IMR-90 (cell line): ENCODE data around the gene NELL1. TPM values are rescaled to one million over a fixed set of nuclear protein-coding genes. Genes with fewer than 3 reads are reported as not detected.

Experiments
- ATAC-seq: fragments of 200-7000 bp; cut with Tn5 transposase; 2 replicates; pipeline ENCODE4 v1.9.1; 2020; ENCODE audit warnings: low read depth, mild to moderate bottlenecking, moderate library complexity
- BruUV-seq: library from RNA; stranded (reverse); fragments of 400-500 nt; replicated peaks from 2 replicates; lab custom pipeline; 2021; lab: Mats Ljungman, UMichigan
- CTCF ChIA-PET: fragments of 300-600 bp; formaldehyde crosslinking; extraction: SDS; loops from one replicate; lab custom pipeline; 2021; ENCODE audit warnings: antibody characterized with exemption; lab: Yijun Ruan, JAX
- POLR2A ChIA-PET: fragments of 300-600 bp; sonication (Branson Sonifier 250); formaldehyde crosslinking; loops from one replicate; lab custom pipeline; 2022; ENCODE audit warnings: antibody characterized with exemption; ENCODE audit not compliant: unreplicated experiment; lab: Charles Lee
- DNase-seq: peaks from one replicate; pipeline ENCODE4 v3.0.0; 2013
- H2AFZ ChIP-seq: replicated peaks from 2 replicates; pipeline ENCODE3; 2013; ENCODE audit warnings: low read length, mild to moderate bottlenecking; ENCODE audit not compliant: poor library complexity
- H2AK5ac ChIP-seq: 2 replicates; pipeline ENCODE4 v1.6.1; 2013; ENCODE audit warnings: low read depth, low read length, inconsistent platforms
- H2AK9ac ChIP-seq: replicated peaks from 2 replicates; pipeline ENCODE3; 2013; ENCODE audit warnings: mild to moderate bottlenecking, low read depth, low read length, moderate library complexity; ENCODE audit not compliant: poor library complexity
- H2BK120ac ChIP-seq: 2 replicates; pipeline ENCODE4 v1.6.1; 2013; ENCODE audit warnings: low read depth, low read length, inconsistent platforms
- H2BK15ac ChIP-seq: 3 replicates; pipeline ENCODE4 v1.6.1; 2013; ENCODE audit warnings: low read depth, low read length, inconsistent platforms
- H2BK20ac ChIP-seq: 2 replicates; pipeline ENCODE4 v1.6.1; 2013; ENCODE audit warnings: low read depth, mild to moderate bottlenecking, inconsistent platforms, low read length, moderate library complexity
- H2BK5ac ChIP-seq: 2 replicates; pipeline ENCODE4 v1.6.1; 2013; ENCODE audit warnings: mild to moderate bottlenecking, low read depth, low read length, inconsistent platforms; ENCODE audit not compliant: poor library complexity, severe bottlenecking
- H3K14ac ChIP-seq: replicated peaks from 2 replicates; pipeline ENCODE4 v1.6.1; 2013; ENCODE audit warnings: low read depth, low read length, inconsistent platforms
- H3K18ac ChIP-seq: 2 replicates; pipeline ENCODE4 v1.6.1; 2013; ENCODE audit warnings: low read depth, low read length, control low read depth
- H3K23ac ChIP-seq: 2 replicates; pipeline ENCODE4 v1.6.1; 2013; ENCODE audit warnings: low read depth, low read length, inconsistent platforms
- H3K27ac ChIP-seq: 2 replicates; pipeline ENCODE4 v1.5.1; 2013; ENCODE audit warnings: mild to moderate bottlenecking, control low read depth, low read length; ENCODE audit not compliant: insufficient read depth
- H3K27me3 ChIP-seq: 2 replicates; pipeline ENCODE4 v1.6.1; 2013; ENCODE audit warnings: low read length; ENCODE audit not compliant: control insufficient read depth, insufficient read depth
- H3K36me3 ChIP-seq: 2 replicates; pipeline ENCODE4 v1.6.1; 2013; ENCODE audit warnings: low read length, mixed read lengths; ENCODE audit not compliant: control insufficient read depth, insufficient read depth
- H3K4ac ChIP-seq: 2 replicates; pipeline ENCODE4 v1.6.1; 2013; ENCODE audit warnings: low read depth, low read length, inconsistent platforms
- H3K4me1 ChIP-seq: 2 replicates; pipeline ENCODE4 v1.6.1; 2013; ENCODE audit warnings: low read length, mixed read lengths; ENCODE audit not compliant: control insufficient read depth, insufficient read depth
- H3K4me2 ChIP-seq: 2 replicates; pipeline ENCODE4 v1.6.1; 2013; ENCODE audit warnings: low read depth, mild to moderate bottlenecking, control low read depth, low read length, moderate library complexity
- H3K4me3 ChIP-seq: 2 replicates; pipeline ENCODE4 v1.5.1; 2013; ENCODE audit warnings: low read depth, mild to moderate bottlenecking, control low read depth, low read length, moderate library complexity; ENCODE audit not compliant: insufficient read depth
- H3K56ac ChIP-seq: 2 replicates; pipeline ENCODE4 v1.6.1; 2013; ENCODE audit warnings: low read length, inconsistent platforms; ENCODE audit not compliant: insufficient read depth; ENCODE audit errors: extremely low read depth
- H3K79me1 ChIP-seq, 2 experiments: 2 replicates each; pipeline ENCODE4 v1.6.1; 2013; ENCODE audit warnings: low read length in 2 of 2, inconsistent platforms in 1 of 2, low read depth in 1 of 2
- H3K9ac ChIP-seq: 2 replicates; pipeline ENCODE4 v1.6.1; 2013; ENCODE audit warnings: low read depth, low read length, control low read depth
- H3K9me1 ChIP-seq: 2 replicates; pipeline ENCODE4 v1.6.1; 2013; ENCODE audit warnings: low read length, inconsistent platforms; ENCODE audit not compliant: insufficient read depth
- H3K9me3 ChIP-seq: 2 replicates; pipeline ENCODE4 v1.6.1; 2013; ENCODE audit warnings: low read length; ENCODE audit not compliant: control insufficient read depth, insufficient read depth
- H4K20me1 ChIP-seq: 2 replicates; pipeline ENCODE4 v1.6.1; 2013; ENCODE audit warnings: low read length, inconsistent platforms; ENCODE audit not compliant: insufficient read depth
- H4K5ac ChIP-seq: 2 replicates; pipeline ENCODE4 v1.6.1; 2013; ENCODE audit warnings: mild to moderate bottlenecking, low read depth, low read length, control low read depth
- H4K8ac ChIP-seq, 2 experiments: 2 replicates each; pipeline ENCODE4 v1.6.1; 2013; ENCODE audit warnings: low read depth in 2 of 2, low read length in 2 of 2, control low read depth in 1 of 2, inconsistent platforms in 1 of 2
- H4K91ac ChIP-seq: 2 replicates; pipeline ENCODE4 v1.6.1; 2013; ENCODE audit warnings: low read depth, low read length, inconsistent platforms; ENCODE audit not compliant: insufficient read depth
- BHLHE40 ChIP-seq: fragments of 150-350 bp; IDR thresholded peaks from 2 replicates; pipeline ENCODE4 v1.6.1; 2016; ENCODE audit warnings: mild to moderate bottlenecking, low read depth, low read length
- CEBPB ChIP-seq: IDR thresholded peaks from 2 replicates; pipeline ENCODE4 v1.6.1; 2012; ENCODE audit warnings: low read depth, low read length, improper control_type of control experiment
- CHD1 ChIP-seq: IDR thresholded peaks from 2 replicates; pipeline ENCODE4 v1.6.1; 2012; ENCODE audit warnings: low read depth, low read length, improper control_type of control experiment
- CTCF ChIP-seq: conservative IDR thresholded peaks from 2 replicates; pipeline ENCODE4 v1.5.1; 2012; ENCODE audit warnings: mild to moderate bottlenecking, low read depth, low read length, improper control_type of control experiment
- ELK1 ChIP-seq: fragments of 150-350 bp; IDR thresholded peaks from 2 replicates; pipeline ENCODE4 v1.6.1; 2016; ENCODE audit warnings: low read depth, mild to moderate bottlenecking, low read length, moderate library complexity, borderline replicate concordance
- FOS ChIP-seq: fragments of 150-350 bp; IDR thresholded peaks from 2 replicates; pipeline ENCODE4 v1.6.1; 2016; ENCODE audit warnings: low read depth, low read length
- MAFK ChIP-seq: IDR thresholded peaks from 2 replicates; pipeline ENCODE4 v1.6.1; 2012; ENCODE audit warnings: low read depth, low read length, improper control_type of control experiment
- MAZ ChIP-seq: IDR thresholded peaks from 2 replicates; pipeline ENCODE4 v1.6.1; 2012; ENCODE audit warnings: low read depth, mild to moderate bottlenecking, low read length, improper control_type of control experiment, moderate library complexity, borderline replicate concordance
- MXI1 ChIP-seq: IDR thresholded peaks from 2 replicates; pipeline ENCODE4 v1.6.1; 2012; ENCODE audit warnings: low read depth, mild to moderate bottlenecking, low read length, moderate library complexity, borderline replicate concordance
- NFE2L2 ChIP-seq: fragments of 150-350 bp; IDR thresholded peaks from 2 replicates; pipeline ENCODE4 v1.6.1; 2016; ENCODE audit warnings: low read depth, mild to moderate bottlenecking, low read length
- POLR2A ChIP-seq: IDR thresholded peaks from 2 replicates; pipeline ENCODE4 v1.6.1; 2012; ENCODE audit warnings: mild to moderate bottlenecking, low read depth, low read length
- RAD21 ChIP-seq: IDR thresholded peaks from 2 replicates; pipeline ENCODE4 v1.6.1; 2012; ENCODE audit warnings: low read length, improper control_type of control experiment
- RCOR1 ChIP-seq: IDR thresholded peaks from 2 replicates; pipeline ENCODE4 v1.6.1; 2012; ENCODE audit warnings: mild to moderate bottlenecking, low read length, improper control_type of control experiment; ENCODE audit not compliant: insufficient replicate concordance
- RFX5 ChIP-seq: IDR thresholded peaks from 2 replicates; pipeline ENCODE4 v1.8.0; 2012; ENCODE audit warnings: low read depth, mild to moderate bottlenecking, low read length, moderate library complexity
- SMC3 ChIP-seq: fragments of 150-350 bp; IDR thresholded peaks from 2 replicates; pipeline ENCODE4 v1.6.1; 2016; ENCODE audit warnings: low read depth, mild to moderate bottlenecking, antibody characterized with exemption, low read length, moderate library complexity
- USF2 ChIP-seq: fragments of 150-350 bp; IDR thresholded peaks from 2 replicates; pipeline ENCODE4 v1.6.1; 2017; ENCODE audit warnings: mild to moderate bottlenecking, antibody characterized with exemption, low read length, low read depth
- WGBS, 2 experiments: methylation state at CpG; one replicate each; pipeline versions ENCODE4 v1.1.5 to v1.1.7; 2013; ENCODE audit warnings: missing lambda C conversion rate in 2 of 2; ENCODE audit not compliant: insufficient read length in 1 of 2; ENCODE audit errors: extremely low coverage in 2 of 2; 5-methylcytosine and 5-hydroxymethylcytosine counted together
- dilution Hi-C: fragments of 300-500 bp; cut with HindIII; formaldehyde crosslinking; loops from one replicate; pipeline ENCODE4 v1.14.3; 2018; ENCODE audit warnings: low sequenced_read_pairs; ENCODE audit not compliant: unreplicated experiment
- in situ Hi-C: fragments of 300-500 bp; cut with MboI; formaldehyde crosslinking; loops from 3 replicates; pipeline ENCODE4 v1.14.3; 2019; ENCODE audit warnings: low sequenced_read_pairs, inconsistent platforms, mixed read lengths
- intact Hi-C: fragments of 100-400 bp; cut with micrococcal nuclease; formaldehyde crosslinking; loops from 2 replicates; pipeline ENCODE4 v1.10.0; 2022
- polyA plus RNA-seq, 3 experiments: library from polyadenylated mRNA; depleted of rRNA; stranded (reverse); fragments of >200 nt; gene quantifications; 2 replicates each; pipeline ENCODE4 v1.2.3, GENCODE V29; 2012; ENCODE audit warnings: low replicate concordance in 1 of 3
- total RNA-seq: library from RNA; depleted of rRNA; stranded (reverse); fragments of >200 nt; gene quantifications from 2 replicates; pipeline ENCODE4 v1.2.3, GENCODE V29; 2012

Gene NELL1
- total and polyA plus RNA-seq, 2 of the 4 experiments (the other 2 are of a cell fraction) = not detected

GRCh38 chr11:21295508-21295907, 626.1 kb downstream of the NELL1 start:
- no TSS peak for BruUV-seq

More at GRCh38 chr11:21295508-21295907, 626.1 kb downstream of the NELL1 start:
- no peaks in the 10 kb centered on the region for H4K20me1 ChIP-seq
- in situ Hi-C loops = no loop called here
- H4K5ac ChIP-seq = no peak overlapping the region
- H3K23ac ChIP-seq = no peak overlapping the region
- H3K79me1 ChIP-seq = no peaks in the 10 kb centered on the region
- TF ChIP-seq POLR2A = no peak
- TF ChIP-seq CHD1 = no peak
- TF ChIP-seq MXI1 = no peak
- TF ChIP-seq SMC3 = no peak
- TF ChIP-seq MAZ = no peak
- no peak for TF ChIP-seq NFE2L2
- TF ChIP-seq MAFK = no peak
- TF ChIP-seq USF2 = no peak
- TF ChIP-seq CTCF = no peak
- no peak for TF ChIP-seq RCOR1
- TF ChIP-seq FOS = no peak
- TF ChIP-seq RAD21 = no peak
- no peak for TF ChIP-seq RFX5
- TF ChIP-seq CEBPB = no peak
- TF ChIP-seq ELK1 = no peak
- TF ChIP-seq BHLHE40 = no peak
- no peak overlapping the region for H3K14ac ChIP-seq
- H2BK15ac ChIP-seq = no peak overlapping the region
- dilution Hi-C loops = no loop called here
- POLR2A ChIA-PET = no interaction called here
- intact Hi-C loops = no loop called here
- H2AFZ ChIP-seq = no peak overlapping the region
- no peak overlapping the region for H2AK5ac ChIP-seq
- H2BK20ac ChIP-seq = no peak overlapping the region
- H3K4me3 ChIP-seq = no peak overlapping the region
- no peak overlapping the region for H3K18ac ChIP-seq
- no peak overlapping the region for H3K4me2 ChIP-seq
- no peak overlapping the region for H3K4ac ChIP-seq
- ATAC-seq (no peak), DNase-seq (no peak)
- peaks cover 8% of the 10 kb centered on the region; the same call in 1 of the 2 replicates for H3K9me3 ChIP-seq
- H3K27ac ChIP-seq = no peak overlapping the region
- no peaks in the 10 kb centered on the region for H3K36me3 ChIP-seq
- H2BK120ac ChIP-seq = no peak overlapping the region
- CTCF ChIA-PET = no interaction called here
- no peak overlapping the region for H4K8ac ChIP-seq
- H3K56ac ChIP-seq = no peak overlapping the region
- H2BK5ac ChIP-seq = no peak overlapping the region
- no peaks in the 10 kb centered on the region for H3K9me1 ChIP-seq
- H2AK9ac ChIP-seq = no peak overlapping the region
- no peak overlapping the region for H4K91ac ChIP-seq
- no peaks in the 10 kb centered on the region for H3K27me3 ChIP-seq
- 65% methylated on average over 2 of the region's 2 CpGs; no CpG with 5 or more reads in 1 of the 2 experiments for WGBS, 2 experiments
- no peak overlapping the region for H3K9ac ChIP-seq
- no peaks in the 10 kb centered on the region for H3K4me1 ChIP-seq
